SKM-1 treated with dmso at 0.1 percent for 144 hours (cell line): ENCODE results near the gene TGFB1.
"Not testable (repeated sequence)": the region's sequence is repeated elsewhere in the genome, so short reads cannot be mapped to it uniquely, and the experiment has no call there.

Source experiments
- DNase-seq: peaks from one replicate; lab custom pipeline; 2025; ENCODE audit not compliant: unreplicated experiment; lab: John Stamatoyannopoulos, UW

Gene TGFB1

GRCh38 chr19:41304706-41305483 is 48.8 kb downstream of the TGFB1 start:
- no peak for DNase-seq

GRCh38 chr19:41303954-41304353 is 49.8 kb downstream of the TGFB1 start:
- DNase-seq, result no peak

- DNase-seq, result no peak
These were observed 50.9 kb downstream of the TGFB1 start for GRCh38 chr19:41302624-41303351.

GRCh38 chr19:41300555-41300954 is 53.2 kb downstream of the TGFB1 start:
- DNase-seq, result no peak

- no peak for DNase-seq
These were observed 54.0 kb downstream of the TGFB1 start for GRCh38 chr19:41299755-41300089.

- no peak for DNase-seq
These were observed 54.5 kb downstream of the TGFB1 start for GRCh38 chr19:41299046-41299754.

- DNase-seq, result no peak
These were observed 55.3 kb downstream of the TGFB1 start for GRCh38 chr19:41298348-41298964.

GRCh38 chr19:41297628-41298347 is 55.9 kb downstream of the TGFB1 start:
- no peak for DNase-seq

GRCh38 chr19:41296433-41296871 is 57.3 kb downstream of the TGFB1 start:
- DNase-seq, result no peak

- DNase-seq, result no peak
These were observed 58.2 kb downstream of the TGFB1 start for GRCh38 chr19:41295499-41295898.

GRCh38 chr19:41294393-41294792 is 59.3 kb downstream of the TGFB1 start:
- DNase-seq, result no peak

- DNase-seq, result not testable (repeated sequence)
These were observed 63.9 kb downstream of the TGFB1 start for GRCh38 chr19:41289814-41290213.

GRCh38 chr19:41288673-41289530 is 64.8 kb downstream of the TGFB1 start:
- no peak for DNase-seq
